GM21723 (cell line): ENCODE results near the gene MVK.

Experiments used
- ATAC-seq: cut with Tn5 transposase; IDR thresholded peaks from one replicate; pipeline ENCODE4 v1.9.1; 2021; ENCODE audit warnings: mild to moderate bottlenecking, moderate library complexity; ENCODE audit not compliant: unreplicated experiment

Gene MVK

DNA sequence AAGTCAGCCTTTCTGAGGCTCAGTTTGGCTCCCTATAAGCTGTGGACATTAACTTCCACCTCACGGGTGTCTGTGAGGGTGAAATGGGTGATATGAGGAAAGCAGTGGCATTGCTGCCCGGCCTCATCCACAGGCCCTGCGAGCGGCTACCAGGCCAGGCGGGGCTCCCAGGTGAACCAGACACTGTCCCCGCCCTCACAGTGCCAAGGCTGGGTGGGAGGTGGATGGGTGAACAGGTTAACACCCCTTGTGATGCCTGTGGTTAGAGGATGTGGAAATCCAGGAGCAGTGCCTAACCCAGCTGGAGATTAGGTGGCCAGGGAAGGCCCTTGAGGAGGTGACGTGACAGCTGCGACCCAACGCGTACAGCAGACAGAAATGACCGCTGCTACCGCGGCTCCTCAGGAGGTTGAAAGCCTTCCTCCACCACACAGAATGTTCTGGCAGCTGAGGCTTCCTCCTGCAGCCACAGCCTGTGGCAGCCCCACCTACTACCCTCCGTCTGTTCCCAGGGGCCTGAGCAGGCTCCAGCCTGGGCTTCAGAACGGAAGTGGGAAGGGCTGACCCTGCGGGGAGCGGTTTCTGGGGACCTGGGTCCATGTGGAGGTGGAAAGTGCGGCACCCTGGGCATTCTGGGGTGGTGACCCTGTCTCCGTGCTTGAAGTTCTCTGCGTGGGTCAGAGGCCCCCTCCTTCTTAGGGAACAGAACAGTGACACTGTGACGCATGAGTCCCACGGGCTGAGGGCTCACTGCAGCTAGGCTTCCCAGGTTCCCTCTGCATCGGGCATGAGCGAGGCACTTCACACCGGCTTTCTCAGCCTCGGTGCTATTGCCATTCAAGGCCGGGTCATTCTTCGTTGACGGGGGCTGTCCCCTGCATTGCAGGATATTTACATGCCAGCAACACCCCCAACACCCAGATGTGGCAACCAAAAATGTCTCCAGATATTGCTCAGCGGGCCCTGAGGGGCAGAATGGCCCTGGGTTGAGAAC is 10.0 kb upstream of the MVK start:
- ATAC-seq = no peak

DNA sequence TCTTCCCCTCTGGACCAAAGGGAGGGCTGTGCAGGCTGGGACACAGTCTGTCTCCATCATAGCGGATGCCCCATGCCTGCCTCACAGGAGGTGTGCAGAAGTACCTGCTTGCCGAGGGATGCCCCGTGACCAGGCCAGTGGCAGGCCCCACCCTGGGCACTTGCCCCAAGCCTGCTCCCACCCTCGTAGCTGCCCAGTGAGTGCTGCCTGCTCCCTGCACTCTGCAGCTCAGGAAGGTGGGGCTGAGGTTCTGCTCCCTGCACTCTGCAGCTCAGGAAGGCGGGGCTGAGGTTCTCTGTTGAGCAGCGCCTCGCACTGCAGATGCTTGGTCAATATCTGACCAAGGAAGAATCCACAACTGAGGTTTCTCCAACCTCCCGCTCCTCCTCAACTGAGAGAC is 7.2 kb upstream of the MVK start:
- ATAC-seq = no peak

DNA sequence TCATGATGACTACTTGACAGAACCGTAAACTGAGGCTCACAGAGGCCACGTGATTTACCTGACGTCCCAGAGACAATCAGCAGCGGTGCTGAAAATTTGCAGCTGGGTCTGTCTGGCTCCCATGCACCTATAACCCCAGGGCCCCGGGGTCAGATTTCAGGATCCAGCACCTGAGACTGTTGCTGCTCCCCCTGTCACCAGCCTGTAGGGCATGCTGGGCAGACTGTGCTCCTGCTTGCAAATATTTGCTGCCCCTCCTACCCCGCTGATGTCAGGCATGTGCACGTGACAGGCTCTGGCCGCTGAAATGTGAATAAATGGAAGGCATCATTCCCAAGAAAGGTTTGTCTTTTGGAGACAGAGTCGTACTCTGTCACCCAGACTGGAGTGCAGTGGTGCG is 6.3 kb upstream of the MVK start:
- no peak for ATAC-seq

DNA sequence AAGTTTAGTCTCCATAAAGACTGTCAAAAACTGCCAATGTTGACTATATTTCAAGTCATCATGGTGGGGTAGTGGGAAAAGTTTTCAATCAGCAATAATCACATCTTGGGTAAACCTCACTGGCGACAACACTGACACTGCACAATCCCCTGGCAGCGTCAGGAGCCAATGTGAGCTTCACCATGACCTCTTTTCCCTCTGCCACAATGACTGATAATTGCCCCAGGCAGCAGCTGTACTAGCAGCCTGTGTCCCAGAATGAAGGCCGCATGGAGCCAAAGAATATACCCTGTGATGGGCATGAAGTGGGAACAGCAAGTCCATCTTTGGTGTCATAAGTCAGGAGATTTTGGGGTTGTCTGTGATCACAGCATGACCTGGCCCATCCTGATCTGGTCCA is 5.6 kb upstream of the MVK start:
- no peak for ATAC-seq

DNA sequence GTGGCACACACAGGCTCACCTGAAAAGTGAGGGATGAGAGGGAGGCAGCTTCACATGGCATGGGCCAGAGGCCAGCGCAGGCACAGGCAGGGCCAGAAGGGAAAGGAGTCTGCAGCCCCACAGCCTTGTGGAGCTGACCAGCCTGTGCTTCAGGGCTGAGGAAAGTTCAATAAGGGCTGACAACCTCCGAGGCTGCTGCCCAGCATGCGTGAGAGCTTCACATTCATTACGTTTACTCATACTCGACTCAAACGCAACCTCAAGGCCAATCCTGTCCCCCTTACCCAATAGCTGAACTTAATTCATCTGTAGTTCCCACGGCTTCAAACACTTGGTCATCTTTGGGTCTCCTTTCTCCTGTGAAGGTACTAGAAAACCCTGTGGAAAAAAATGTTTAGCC is 5.1 kb upstream of the MVK start:
- ATAC-seq = no peak

DNA sequence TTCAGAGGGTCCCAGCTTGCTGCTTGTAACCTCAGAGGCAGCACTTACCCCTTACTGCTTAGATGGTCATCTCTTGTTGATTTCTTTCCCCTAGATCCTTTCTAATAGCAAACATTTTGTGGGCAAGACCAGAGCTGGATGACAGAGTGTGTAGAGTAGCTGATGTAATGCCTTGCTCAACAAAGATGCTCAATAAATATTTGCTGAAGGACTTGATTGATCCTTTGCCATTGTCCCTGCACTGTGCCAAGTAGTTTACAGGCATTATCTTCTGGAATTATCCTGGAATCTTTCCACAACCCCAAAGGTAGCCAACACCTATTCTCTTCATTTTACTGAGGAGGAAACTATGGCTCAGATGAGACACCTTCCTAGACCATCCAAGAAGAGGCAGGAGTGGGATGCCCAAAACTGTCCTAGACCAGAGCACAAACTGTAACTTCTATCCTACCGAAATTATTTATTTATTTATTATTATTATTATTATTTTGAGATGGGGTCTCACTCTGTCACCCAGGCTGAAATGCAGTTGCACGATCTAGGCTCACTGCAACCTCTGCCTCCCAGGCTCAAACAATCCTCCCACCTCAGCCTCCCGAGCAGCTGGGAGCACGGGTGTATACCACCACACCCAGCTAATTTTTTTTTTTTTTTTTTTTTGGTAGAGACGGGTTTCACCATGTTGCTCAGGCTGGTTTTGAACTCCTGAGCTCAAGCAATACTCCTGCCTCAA is 1.7 kb upstream of the MVK start:
- no peak for ATAC-seq

DNA sequence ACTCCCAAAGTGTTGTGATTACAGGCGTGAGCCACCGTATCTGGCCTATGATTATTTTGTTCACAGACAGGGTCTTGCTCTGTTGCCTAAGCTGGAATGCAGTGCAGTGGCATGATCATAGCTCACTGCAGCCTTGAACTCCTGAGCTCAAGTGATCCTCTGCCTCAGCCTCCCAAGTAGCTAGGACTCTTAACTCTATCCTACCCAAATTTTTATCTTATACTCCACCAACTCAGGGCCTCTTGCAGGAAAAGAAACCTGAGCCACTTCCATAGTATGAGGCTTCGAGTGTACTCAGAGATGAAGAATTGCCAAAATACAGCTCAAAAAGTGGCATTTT is 1.1 kb upstream of the MVK start:
- ATAC-seq = no peak

DNA sequence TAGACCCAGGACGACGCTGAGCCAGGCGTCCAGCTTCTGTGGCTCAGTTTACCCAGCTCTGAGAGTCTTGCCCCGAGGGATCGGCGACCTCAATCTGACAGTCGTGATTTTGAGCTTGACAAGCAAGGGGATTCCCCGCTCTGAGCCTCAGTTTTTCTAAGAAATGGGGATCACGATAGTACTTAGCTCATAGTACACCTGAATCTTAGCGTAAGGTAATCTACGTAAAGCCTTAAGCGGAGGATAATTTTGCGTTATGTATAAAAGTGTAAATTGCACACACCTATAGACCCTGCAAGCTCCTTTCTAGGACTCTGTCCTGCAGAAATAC is 285 bp downstream of the MVK start:
- ATAC-seq = no peak

DNA sequence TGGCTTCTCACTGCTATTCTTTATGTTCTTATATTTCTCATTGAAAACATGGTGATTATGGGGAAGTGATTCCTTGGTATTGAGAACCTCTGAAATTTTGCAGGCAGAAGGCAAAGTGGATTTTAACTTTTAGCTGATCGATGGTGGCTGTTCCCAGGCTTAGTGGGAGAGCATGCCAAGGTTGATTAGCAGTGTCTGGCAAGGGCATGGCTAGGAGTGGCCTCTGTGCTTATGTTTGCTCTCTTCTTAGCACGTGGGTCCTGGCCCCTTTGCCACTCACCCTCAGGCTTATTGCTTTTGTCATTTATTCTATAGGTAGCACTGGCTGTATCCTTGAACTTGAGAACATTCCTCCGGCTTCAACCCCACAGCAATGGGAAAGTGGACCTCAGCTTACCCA is 2.1 kb downstream of the MVK start:
- ATAC-seq = no peak

DNA sequence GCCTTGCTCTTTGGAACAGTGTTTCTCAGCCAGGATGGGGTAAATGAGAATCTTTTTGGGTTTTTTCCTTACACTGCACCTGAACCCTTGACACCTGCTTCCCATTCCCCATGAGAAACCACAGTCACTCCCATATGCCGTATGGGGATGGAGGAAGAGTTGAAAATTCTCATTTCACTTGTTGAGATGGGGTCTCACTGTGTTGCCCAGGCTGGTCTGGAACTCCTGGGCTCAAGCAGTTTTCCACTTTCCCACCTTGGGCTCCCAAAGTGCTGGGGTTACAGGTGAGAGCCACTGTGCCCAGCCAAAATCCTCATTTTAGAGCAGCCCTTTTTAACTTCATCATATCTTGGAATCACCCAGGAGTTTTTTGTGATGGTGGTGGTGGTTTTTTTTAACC is 3.7 kb downstream of the MVK start:
- ATAC-seq = no peak

DNA sequence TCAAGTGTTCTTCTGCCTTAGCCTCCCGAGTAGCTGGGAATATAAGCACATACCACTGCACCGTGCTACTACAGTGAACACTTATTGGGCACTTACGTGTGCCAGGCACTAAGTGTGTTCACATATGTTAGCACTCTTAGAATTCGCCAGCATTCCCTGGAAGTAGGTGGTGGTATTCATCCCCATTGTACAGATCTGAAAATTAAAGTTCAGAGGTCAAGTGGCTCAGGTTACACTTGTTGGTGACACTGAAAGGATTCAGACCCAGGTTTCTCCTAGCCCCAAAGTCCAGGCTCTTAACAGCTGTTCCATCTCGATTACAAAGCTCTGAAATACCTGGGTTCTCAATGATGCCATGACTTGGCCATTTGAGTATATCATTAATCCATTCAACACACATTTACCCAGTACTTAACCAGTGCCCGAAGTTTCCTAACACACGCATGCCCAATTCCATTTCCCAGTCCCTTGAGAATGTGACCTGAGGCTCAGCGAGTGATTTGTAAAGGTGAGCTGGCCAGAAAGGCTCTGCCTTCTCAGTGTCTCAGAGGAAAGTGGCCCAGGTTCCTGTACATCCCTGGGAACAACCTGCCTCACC is 4.8 kb downstream of the MVK start:
- no peak for ATAC-seq

DNA sequence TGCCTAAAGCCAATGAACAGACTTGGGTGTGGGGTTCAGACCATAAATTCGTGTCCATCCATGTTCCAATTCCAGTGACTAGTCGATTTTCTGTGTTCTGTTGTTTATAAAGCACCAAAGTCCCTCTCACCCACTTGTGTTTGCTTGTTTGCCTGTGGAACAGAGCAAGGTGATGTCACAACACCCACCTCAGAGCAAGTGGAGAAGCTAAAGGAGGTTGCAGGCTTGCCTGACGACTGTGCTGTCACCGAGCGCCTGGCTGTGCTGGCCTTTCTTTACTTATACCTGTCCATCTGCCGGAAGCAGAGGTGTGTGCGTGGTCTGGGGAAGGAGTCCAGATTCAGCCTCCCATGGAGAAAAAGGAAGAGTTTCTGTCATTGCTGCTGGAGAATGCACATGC is 6.0 kb downstream of the MVK start:
- ATAC-seq = no peak

DNA sequence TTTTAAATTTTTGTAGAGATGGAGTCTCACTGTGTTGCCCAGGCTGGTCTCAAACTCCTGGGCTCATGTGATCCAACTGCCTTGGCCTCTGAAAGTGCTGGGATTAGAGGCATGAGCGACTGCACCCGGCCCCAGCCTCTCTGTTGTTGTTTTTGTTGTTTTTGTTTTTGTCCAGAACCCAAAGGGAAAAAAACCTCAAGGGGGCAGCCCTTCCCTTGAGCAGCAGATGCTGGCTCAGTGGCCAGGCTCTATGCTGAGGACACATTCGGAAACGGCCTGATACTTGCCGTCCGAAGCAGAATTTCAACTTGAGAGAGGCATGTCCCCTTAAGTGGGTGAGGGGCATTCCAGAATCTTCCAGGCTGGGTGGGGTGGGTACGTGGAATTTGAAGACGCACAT is 6.7 kb downstream of the MVK start:
- no peak for ATAC-seq

DNA sequence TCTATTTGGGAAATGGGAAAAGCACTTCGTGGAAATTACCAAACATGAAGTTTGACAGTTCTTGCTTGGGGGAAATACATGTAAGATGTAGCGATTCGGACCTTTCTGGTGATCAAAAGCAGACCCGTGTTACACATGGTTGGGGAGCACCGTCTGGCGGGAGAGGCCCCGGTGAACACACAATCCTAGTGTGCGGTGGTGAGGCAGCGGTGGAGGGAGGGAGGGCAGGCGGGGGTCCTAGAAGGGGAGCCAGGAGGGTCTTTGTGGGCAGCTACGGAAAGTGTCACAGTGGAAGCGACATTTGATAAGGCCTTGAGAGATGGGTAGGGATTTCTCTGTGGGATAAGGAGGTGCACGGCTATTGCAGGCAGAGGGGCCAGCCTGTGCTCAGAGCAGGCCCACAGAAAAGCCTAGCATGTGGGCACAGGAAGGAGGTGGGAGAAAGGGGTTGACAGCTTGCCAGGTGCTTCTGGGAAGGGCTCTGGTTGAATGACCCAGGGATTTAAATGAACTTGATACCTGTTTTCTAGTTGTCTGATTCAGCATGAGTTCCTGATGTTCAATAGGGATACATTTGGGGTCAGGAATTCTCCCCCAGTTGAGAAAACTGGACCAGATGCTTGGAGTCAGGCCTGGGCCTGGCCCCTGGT is 7.2 kb downstream of the MVK start:
- ATAC-seq = no peak

DNA sequence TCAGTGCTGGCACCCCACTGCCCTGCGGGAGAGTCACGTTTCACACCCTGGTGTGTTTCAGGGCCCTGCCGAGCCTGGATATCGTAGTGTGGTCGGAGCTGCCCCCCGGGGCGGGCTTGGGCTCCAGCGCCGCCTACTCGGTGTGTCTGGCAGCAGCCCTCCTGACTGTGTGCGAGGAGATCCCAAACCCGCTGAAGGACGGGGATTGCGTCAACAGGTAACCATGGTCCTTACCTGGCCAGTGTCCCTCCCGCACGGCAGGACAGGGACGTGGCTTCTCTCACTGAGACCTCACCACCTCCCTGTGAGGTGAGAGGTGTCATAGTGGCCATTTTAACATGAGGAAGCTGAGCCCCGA is 7.7 kb downstream of the MVK start:
- ATAC-seq = no peak

DNA sequence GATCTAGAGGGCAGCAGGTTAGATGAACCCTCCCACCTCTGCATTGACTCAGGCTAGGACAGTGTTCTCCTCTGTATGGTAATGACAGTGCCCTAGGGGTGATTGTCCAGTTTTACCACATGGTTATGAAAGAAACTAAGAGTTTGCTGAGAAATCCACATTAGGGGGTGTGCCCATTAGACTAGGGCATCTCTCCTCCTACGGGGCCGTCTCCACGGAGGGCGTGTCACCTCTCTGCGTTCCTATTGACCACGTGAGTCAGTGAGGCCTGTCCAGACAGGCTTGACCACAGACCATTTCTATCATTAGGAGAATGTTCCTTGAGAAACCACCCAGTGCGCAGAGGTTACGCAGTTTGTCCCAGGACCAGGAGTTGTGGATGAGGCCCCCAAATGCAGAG is 8.3 kb downstream of the MVK start:
- ATAC-seq = no peak

DNA sequence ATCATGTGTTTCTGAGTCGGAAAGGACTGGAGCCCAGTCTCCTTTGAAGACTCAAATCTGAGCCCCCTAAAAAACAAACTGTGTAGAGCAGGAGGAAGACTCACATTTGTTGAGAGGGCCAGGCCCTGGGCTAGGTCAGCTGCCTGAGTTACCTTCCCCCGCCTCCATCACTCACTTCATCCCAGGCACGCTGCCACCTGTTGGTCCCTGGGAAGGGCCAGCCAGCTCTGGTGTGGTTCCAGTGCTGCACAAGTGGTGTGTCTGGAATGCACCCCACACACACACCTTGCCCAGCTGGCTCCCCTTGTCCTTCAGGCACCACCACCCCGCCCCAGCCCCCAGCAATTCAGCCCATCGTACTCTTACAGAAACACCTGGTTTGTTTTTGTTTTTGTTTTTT is 9.0 kb downstream of the MVK start:
- no peak for ATAC-seq

DNA sequence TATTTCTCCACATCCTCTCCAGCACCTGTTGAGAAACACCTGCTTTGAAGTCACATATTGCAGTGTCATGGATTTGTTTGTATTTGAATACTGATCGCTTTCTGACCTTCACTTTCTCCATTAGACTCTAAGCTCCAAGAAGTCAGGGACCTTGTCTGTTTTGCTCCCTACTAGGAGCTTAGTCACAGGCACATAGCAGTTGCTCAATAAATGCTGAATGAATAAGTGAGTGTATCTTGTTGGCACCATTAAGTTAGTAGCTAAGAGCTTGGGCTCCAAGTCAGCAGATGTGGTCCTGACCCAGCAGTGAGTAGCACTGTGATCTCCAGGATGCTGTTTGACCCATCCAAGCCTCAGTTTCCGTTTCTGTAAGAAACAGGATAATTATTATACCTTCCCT is 10.1 kb downstream of the MVK start:
- ATAC-seq = no peak

DNA sequence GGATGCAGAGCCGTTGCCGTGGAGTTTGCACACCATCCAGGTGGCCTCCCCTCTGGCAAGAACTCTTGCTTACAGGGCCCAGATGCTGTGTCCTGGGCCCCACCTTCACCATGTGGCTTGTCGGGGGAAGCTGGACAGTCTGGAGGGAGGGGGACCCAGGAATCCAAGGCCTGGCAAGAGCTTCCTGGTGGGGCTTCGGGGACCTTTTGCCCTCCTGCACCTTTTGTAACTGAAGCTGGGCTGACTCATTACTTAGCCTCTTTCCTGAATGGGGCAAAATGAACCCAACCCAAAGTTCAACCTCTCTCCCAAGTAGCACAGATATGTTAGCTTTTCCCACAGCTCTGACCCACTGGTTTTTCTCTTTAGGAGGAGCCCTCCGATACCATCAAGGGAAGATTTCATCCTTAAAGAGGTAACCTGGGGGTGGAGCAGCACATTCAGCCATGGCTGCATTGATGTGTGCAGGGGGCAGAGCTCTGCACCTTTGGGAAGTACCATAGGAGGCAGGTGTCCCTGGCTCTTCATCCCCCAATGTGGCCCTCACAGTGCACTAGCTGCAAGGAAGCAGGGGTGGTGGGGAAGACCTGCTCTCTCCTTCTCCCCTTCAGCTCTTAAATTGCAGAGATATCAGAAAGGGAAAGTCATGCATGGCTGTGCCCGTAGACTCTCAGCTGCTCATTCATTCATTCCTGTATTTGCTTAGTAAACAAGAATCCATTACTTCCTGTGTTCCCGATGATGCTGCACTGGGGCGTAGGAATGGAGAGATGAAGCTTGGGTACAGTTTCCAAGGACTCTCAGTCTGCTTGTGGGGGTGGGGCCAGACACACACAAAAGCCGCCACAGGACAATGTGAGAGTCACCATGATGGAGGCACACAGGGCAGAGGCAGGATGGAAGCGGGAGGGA is 13.0 kb downstream of the MVK start:
- no peak for ATAC-seq

DNA sequence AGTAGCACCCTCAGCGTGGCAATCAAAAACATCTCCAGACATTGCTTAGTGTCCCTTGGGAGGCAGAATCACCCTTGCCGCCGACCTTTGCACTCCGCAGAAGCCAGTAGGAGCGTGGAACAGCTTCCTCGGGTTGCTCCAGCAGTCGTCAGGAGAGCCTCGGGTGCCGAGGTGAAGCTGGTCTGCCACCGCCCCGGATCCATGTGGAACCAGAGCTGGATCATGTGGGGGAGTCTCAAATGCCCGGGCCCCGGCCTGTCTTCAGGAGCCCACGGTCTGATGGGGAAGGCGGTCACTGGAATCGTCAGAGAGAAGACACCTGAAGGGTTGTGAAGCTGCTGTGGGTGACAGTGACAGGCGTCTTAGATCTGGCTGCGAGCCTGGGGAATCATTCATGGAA is 14.3 kb downstream of the MVK start:
- no peak for ATAC-seq
